ENCODE results near the gene NAV2.

The NAV2 gene

DNA sequence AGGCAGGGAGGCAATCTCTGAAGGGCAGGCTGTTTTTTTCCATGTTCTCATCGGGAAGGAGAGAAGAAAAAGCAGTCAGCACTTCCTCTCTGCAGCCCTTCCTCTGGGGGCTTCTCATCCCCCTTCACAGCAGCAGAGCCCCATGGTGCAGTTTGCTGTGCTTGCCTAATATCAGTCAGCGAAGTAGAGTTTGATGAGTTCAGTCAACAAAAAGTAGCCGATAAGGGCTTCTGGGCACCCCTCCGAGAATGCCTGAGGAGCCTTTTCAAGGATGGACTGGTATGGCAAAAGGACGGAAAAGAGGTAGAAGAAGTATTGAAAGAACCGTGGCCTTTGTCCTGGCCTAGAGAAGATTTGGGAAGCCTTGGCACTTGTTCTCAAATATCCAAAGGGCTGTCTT is 55.6 kb downstream of the NAV2 start:
- no peak for DNase-seq
- peaks cover 35% of the 10 kb centered on the region for H3K4me1 Mint-ChIP-seq
- H3K9me3 Mint-ChIP-seq, result no peaks in the 10 kb centered on the region
- H3K36me3 Mint-ChIP-seq (ENCODE audit: low read depth), result no peaks in the 10 kb centered on the region
- no peak overlapping the region for H3K27ac Mint-ChIP-seq
- peaks cover 17% of the 10 kb centered on the region for H3K27me3 Mint-ChIP-seq (ENCODE audit: low read depth, poor library complexity)
- TF ChIP-seq CTCF (IDR thresholded peaks at IDR 0.05), result no peak
- no peak overlapping the region for H3K4me3 Mint-ChIP-seq

DNA sequence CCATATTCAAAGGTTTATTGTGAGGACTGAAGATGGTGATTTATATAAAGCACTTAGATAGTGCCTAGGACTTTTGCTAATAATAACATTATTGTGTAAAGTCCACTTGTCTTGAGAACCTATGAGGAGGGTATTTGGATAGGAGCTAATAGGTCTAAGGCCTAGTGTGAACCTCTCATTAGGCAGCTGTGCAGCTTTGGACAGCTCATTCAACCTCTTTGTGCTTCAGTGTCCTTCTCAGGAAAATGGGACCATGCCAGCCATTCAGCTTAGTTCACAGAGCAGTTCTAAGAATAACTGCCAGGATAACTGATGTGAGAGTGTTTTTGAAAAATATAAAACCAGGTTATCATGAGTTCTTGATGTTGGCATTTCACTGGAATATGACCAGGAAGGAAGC is 56.2 kb downstream of the NAV2 start:
- no peak overlapping the region for H3K4me3 Mint-ChIP-seq
- no peak overlapping the region for H3K27ac Mint-ChIP-seq
- no peaks in the 10 kb centered on the region for H3K36me3 Mint-ChIP-seq (ENCODE audit: low read depth)
- DNase-seq, result no peak
- TF ChIP-seq CTCF (IDR thresholded peaks at IDR 0.05), result no peak
- peaks cover 17% of the 10 kb centered on the region for H3K27me3 Mint-ChIP-seq (ENCODE audit: low read depth, poor library complexity)
- H3K4me1 Mint-ChIP-seq, result peaks cover 30% of the 10 kb centered on the region
- H3K9me3 Mint-ChIP-seq, result no peaks in the 10 kb centered on the region

DNA sequence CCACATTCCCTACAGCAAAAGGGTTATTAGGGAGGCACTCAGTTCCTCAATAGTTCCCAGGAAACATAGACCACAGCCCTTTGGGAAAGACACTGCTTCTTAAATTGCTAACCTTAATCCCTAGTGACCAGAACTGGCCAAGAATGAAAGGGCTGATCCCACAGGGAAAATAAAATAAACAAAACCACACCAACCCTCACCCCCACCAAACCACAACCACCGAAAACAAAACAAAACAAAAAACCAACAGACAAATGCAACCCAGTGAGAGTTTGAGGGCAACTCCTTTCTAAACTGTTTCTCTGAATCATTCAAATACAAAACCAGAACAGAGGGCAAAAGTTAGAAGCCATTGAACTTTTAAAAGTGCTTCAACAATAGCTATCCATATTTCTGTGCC is 57.2 kb downstream of the NAV2 start:
- no peaks in the 10 kb centered on the region for H3K9me3 Mint-ChIP-seq
- peak overlapping the region; percentile 51 for H3K4me3 Mint-ChIP-seq
- peaks cover 30% of the 10 kb centered on the region for H3K4me1 Mint-ChIP-seq
- no peak for DNase-seq
- no peaks in the 10 kb centered on the region for H3K36me3 Mint-ChIP-seq (ENCODE audit: low read depth)
- H3K27me3 Mint-ChIP-seq (ENCODE audit: low read depth, poor library complexity), result peaks cover 22% of the 10 kb centered on the region
- TF ChIP-seq CTCF (IDR thresholded peaks at IDR 0.05), result no peak
- peak overlapping the region; percentile 52 for H3K27ac Mint-ChIP-seq

- H3K9me3 Mint-ChIP-seq, result peaks cover under 1% of the 10 kb centered on the region
- peaks cover 30% of the 10 kb centered on the region for H3K4me1 Mint-ChIP-seq
- no peaks in the 10 kb centered on the region for H3K36me3 Mint-ChIP-seq (ENCODE audit: low read depth)
- H3K4me3 Mint-ChIP-seq, result no peak overlapping the region
- TF ChIP-seq CTCF (IDR thresholded peaks at IDR 0.05), result no peak
- H3K27ac Mint-ChIP-seq, result no peak overlapping the region
- DNase-seq, result no peak
- H3K27me3 Mint-ChIP-seq (ENCODE audit: low read depth, poor library complexity), result peaks cover 25% of the 10 kb centered on the region
Observed at GRCh38 chr11:19770277-19770676, 57.6 kb downstream of the NAV2 start.

DNA sequence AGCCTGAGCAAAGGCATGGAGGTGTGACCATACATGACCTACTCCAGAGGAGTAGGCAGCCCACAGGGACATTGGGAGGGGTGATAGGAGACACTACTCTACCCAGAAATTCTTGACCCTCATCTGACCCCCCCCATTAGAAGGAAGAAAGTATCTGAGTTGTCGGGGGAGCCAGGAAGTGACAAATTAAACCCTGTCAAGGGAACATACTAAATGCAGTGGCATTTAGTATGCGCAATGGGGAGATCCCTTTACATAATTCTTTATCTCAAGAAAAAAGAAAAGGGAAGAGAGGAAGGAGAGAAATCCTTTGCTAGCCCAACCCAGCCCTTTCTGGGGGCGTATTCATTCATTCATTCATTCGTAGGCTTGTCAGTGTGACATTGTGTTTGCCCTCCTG is 58.8 kb downstream of the NAV2 start:
- Mint-ChIP-seq H3K27me3 (ENCODE audit: low read depth, poor library complexity) (peaks cover 33% of the 10 kb centered on the region), H3K27ac (no peak overlapping the region), H3K4me1 (peaks cover 35% of the 10 kb centered on the region), H3K36me3 (ENCODE audit: low read depth) (no peaks in the 10 kb centered on the region), H3K4me3 (no peak overlapping the region), H3K9me3 (peaks cover 4% of the 10 kb centered on the region)
- no peak for DNase-seq
- TF ChIP-seq CTCF (IDR thresholded peaks at IDR 0.05), result no peak

GRCh38 chr11:19772480-19772879 is 59.8 kb downstream of the NAV2 start:
- no peak for TF ChIP-seq CTCF (IDR thresholded peaks at IDR 0.05)
- no peak overlapping the region for H3K4me3 Mint-ChIP-seq
- DNase-seq, result no peak

More at GRCh38 chr11:19772480-19772879, 59.8 kb downstream of the NAV2 start:
- peaks cover 39% of the 10 kb centered on the region for H3K4me1 Mint-ChIP-seq
- H3K36me3 Mint-ChIP-seq (ENCODE audit: low read depth), result no peaks in the 10 kb centered on the region
- H3K27ac Mint-ChIP-seq, result no peak overlapping the region
- H3K9me3 Mint-ChIP-seq, result peaks cover 4% of the 10 kb centered on the region
- H3K27me3 Mint-ChIP-seq (ENCODE audit: low read depth, poor library complexity), result peaks cover 39% of the 10 kb centered on the region
